Fibroblast of pulmonary artery (primary cell): ENCODE results near the gene ARHGEF19.

Experiments used
- DNase-seq: peaks from one replicate; pipeline ENCODE4 v3.0.0-alpha.2; 2010; ENCODE audit warnings: low read depth
- H3K4me3 ChIP-seq: replicated peaks from 2 replicates; pipeline ENCODE4 v1.5.1; 2011; ENCODE audit warnings: low read depth, mild to moderate bottlenecking, control low read depth, low read length, moderate library complexity
- TF ChIP-seq, protein P1 (sequence below): IDR thresholded peaks from 2 replicates; pipeline ENCODE4 v1.5.1; 2011; ENCODE audit warnings: mild to moderate bottlenecking, control low read depth, low read length, inconsistent platforms; ENCODE audit errors: missing control alignments

Gene ARHGEF19

DNA sequence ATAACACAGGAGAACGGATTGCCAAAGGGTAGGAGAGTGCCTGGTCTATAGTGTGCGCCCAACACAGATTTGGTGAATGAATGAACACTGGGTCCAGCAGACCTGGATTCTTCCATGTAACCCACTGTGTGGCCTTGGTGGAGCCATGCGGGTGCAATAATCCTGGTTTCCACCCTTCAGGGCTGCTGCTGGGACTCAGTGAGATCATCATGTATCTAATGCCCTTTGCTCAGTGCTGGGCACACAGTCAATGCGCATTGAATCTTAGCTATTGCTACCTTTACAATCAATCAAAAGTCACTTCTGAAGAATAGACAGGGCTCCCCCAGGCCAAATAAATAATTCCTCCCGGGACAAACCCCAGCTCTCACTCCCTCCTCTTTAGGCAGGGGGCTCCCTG lies 50.7 kb downstream of the ARHGEF19 start:
- H3K4me3 ChIP-seq, result no peak overlapping the region
- TF ChIP-seq, protein P1, sequence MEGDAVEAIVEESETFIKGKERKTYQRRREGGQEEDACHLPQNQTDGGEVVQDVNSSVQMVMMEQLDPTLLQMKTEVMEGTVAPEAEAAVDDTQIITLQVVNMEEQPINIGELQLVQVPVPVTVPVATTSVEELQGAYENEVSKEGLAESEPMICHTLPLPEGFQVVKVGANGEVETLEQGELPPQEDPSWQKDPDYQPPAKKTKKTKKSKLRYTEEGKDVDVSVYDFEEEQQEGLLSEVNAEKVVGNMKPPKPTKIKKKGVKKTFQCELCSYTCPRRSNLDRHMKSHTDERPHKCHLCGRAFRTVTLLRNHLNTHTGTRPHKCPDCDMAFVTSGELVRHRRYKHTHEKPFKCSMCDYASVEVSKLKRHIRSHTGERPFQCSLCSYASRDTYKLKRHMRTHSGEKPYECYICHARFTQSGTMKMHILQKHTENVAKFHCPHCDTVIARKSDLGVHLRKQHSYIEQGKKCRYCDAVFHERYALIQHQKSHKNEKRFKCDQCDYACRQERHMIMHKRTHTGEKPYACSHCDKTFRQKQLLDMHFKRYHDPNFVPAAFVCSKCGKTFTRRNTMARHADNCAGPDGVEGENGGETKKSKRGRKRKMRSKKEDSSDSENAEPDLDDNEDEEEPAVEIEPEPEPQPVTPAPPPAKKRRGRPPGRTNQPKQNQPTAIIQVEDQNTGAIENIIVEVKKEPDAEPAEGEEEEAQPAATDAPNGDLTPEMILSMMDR, result no peak
- DNase-seq, result no peak

DNA sequence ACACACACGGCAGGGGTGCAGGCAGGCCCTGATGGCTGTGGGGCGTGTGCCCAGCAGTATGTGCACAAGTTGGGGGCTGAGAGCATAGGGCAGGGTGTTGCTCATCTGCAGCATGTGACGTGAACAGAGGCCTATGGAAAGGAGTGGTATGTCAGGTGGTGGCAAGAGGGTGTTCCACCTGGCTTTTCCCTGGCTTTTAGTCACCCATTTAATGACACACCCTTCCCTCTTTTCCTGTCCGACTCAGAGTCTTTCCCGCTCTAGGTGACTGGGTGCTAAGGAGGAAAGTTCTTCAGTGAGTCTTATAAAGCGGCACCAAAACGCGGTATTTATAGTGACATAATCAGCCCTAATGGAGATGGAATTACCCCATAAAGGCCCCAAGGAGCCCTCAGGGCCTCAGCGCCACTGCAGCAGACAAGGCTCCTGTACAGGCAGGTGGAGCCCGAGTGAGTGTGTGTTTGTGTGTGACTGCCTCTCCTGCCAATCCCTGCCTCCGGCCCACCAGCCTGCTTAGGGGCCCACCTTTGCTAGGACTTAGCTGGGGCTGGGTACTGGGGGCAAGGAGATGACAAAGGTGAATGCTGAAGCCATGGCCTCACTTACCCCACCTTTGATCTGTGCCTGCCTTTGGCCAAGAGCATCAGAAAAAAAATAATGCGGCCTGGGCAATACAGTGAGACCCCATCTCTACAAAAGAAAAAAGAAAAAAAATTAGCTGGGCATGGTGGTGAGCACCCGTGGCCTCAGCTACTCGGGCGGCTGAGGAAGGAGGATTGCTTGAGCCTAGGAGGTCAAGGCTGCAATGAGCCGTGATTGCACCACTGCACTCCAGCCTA lies 53.2 kb downstream of the ARHGEF19 start:
- TF ChIP-seq, protein P1, result no peak
- DNase-seq, result no peak
- H3K4me3 ChIP-seq, result no peak overlapping the region

DNA sequence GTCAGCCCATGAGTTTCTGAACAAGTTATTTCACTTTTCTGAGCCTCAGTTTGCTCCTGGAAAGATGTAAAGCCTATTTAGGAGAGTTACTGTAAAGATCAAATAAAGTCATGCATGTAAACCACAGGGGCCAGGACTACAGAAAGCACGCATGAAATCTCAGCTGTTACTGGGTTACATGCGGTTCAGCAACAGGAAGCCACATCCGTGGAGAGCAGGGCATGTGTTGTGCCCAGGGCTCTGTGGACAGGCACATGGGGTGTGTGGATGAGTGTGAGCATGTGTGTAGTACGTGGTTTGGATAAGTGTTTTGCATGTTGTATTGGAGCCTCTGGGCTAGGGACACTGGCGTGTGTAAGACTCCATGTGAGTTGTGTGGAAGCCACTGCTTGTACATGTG lies 54.4 kb downstream of the ARHGEF19 start:
- no peak for DNase-seq
- no peak overlapping the region for H3K4me3 ChIP-seq
- TF ChIP-seq, protein P1, result no peak

DNA sequence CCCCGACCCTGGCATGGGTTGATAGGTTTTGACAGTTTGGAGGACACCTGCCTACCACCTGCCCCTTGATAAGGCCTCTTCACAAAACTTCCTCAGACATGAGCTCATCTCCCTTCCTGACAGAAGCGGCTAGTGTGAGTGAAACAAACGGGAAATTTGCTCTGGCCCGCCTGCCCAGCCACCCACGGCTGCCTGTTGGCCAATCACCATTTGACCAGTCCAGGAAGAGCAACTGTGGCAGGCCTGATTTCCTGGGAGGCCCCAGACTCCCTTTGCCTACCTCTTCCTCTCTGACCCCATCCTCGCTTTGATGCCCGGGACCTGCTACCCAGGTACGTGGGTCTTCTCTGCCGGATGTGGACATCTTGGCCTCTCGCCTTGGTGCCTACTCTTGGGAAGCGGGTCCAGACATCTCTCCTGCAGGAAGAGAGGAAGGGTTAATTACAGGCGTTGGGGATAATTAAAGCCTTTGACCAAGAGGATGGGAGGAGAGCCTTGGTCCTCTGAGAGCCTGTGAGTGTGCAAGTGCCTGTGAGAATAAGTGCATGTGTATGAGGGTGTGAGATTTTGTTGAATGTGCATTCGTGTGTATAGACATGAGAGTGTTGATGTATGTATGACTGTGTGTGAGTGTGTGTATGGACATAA lies 55.5 kb downstream of the ARHGEF19 start:
- TF ChIP-seq, protein P1, result no peak
- H3K4me3 ChIP-seq, result no peak overlapping the region
- DNase-seq, result peak; percentile 60

DNA sequence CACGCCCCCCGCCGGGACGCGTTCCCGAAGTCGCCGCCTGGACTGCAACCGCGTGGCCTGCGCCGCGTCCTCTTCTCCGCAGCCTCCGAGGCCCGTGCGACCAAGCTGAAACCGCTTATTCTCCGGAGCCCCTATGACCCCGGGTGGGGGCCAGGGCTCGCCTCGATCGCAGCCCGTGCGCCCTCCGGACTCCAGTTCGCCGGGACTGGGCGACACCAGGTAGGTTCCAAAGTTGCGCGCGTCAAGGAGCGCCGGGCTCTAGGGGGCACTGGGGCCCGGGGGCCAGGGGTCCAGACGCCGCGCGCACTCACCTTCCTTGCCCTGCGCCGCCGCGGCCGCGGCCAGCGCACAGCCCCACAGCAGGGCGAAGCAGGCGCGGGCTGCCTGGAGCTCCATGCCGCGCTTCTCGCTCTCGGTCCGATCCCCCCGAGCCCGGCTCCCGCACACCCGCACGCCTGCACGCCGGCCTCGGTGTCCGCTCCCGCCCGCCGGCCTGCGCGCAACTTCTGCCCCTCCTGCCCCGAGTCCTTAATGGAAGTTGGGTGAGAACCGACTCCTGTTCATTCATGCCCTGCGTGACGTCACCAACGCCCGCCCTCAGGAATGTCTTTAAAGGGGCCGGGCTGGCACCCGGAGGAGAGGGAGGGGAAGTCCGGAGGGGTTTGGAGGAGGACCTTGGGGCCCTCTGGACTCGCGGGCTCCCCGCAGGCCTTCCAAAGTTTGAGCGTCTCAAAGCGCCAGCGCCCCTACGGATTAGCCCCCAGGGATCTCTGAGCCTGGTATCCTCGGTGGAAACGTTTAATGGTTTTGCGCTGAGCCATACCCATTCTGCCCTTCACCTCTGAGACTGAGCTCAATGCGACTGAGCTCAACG lies 56.7 kb downstream of the ARHGEF19 start, which contains the start of gene EPHA2:
EPHA2 (minus strand) TSS at position 533 of the 874 bp plus-strand sequence; CDS start at position 396, 137 bp downstream.
- peak; percentile 88 for DNase-seq
- H3K4me3 ChIP-seq, result peak within 1 kb of the TSS; percentile 83
- TF ChIP-seq, protein P1, result no peak

DNA sequence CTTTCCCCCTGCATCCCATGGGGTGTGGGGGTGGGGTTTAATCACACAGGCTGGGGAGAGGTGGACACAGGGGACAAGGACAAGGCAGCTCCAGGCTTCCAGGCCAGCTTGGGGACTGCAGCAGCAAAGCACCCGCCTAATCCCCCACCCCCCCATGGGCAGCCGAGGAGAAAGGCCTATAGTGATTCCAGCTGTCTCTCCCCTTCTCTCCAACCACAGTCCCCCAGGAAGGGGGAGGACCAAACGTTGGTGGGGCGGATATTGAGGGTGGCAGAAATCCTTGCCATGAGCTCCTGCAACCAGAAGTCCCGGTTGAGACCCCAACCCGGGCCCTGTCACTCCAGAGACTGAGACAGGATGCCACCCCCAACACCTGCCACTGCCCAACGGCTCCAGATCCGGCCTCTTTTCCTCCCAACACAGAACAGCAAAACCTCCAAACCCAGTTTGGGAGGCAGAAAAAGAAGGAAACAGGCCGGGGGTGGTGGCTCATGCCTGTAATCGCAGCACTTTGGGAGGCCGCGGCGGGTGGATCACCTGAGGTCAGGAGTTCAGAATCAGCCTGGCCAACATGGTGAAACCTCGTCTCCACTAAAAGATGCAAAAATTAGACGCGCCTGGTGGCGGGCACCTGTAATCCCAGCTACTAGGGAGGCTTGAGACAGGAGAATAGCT lies 58.3 kb downstream of the ARHGEF19 start:
- TF ChIP-seq, protein P1, result no peak
- DNase-seq, result no peak
- peak overlapping the region; percentile 83 for H3K4me3 ChIP-seq
